Adrenal gland (tissue), 5 donors: ENCODE measurements around the gene MBL2.

Experiments
- CTCF ChIP-seq, 6 experiments: fragments of 450-650 bp in 4 of 6; fragments of 200-600 bp in 2 of 6; sonication (generic) in 1 of 6; IDR thresholded peaks; 1 replicate in 5 of 6; 2 replicates in 1 of 6; pipeline versions ENCODE4 v1.5.1 to v1.8.0; 2016 to 2021; ENCODE audit warnings: antibody characterized with exemption in 6 of 6, mild to moderate bottlenecking in 2 of 6, moderate library complexity in 1 of 6
- POLR2A ChIP-seq, 2 donors: fragments of 450-650 bp; IDR thresholded peaks; one replicate each; pipeline ENCODE4 v1.6.1; 2017; ENCODE audit warnings: antibody characterized with exemption in 2 of 2, mild to moderate bottlenecking in 2 of 2, moderate library complexity in 1 of 2
- donor health status: DM: no; HTN: no; CAD: no.

- TF ChIP-seq POLR2A (IDR thresholded peaks at IDR 0.05) (no peak), CTCF (IDR thresholded peaks at IDR 0.05) (no peak)
Observed at GRCh38 chr10:52746169-52746568, 26.4 kb downstream of the MBL2 start.
